ENCODE data around the gene OSBP. TPM values are rescaled to one million over a fixed set of nuclear protein-coding genes. Genes with fewer than 3 reads are reported as not detected.
A peak's percentile ranks its signal among the peaks of the same experiment; 100 is the strongest.

The OSBP gene
- total and polyA plus RNA-seq, 9 of the 15 experiments (the other 6 are each of a cell fraction or from before 2014, with no cell fraction given), result 11.7 to 49.0 (median 28.7) TPM

DNA sequence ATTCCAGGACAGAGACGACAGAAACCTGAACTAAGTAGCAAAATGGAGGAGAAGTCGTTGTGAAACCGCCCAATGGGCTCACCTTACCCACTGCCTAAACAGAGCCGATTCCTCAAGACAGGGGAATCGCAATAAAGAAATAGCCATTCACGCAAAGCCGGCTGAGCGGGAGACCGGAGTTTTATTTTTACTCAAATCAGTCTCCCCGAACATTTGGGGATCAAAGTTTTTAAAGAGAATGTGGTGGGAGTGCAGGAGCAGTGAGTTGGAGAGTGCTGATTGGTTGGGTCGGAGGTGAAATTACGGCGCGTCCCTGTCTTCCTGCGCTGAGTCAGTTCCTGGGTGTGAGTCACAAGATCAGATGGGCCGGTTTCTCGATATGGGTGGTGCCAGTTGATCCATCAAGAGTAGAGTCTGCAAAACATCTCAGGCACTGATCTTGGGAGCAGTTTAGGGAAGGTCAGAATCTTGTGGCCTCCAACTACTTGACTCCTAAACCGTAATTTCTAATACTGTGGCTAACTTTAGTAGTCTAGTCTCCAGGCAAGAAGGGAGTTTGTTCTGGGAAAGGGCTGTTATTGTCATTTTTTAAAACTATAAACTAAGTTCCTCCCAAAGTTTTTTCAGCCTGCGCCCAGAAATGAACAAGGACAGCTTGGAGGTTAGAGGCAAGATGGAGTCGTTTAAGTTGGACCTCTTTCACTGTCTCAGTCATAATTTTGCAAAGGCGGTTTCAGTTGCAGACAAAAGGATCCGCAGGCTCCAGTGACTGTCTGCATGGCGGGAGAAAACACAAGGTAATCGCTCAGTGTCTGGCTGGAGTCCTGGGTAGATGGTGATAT is 70.2 kb downstream of the OSBP start (continued):
- TF ChIP-seq, protein P1, sequence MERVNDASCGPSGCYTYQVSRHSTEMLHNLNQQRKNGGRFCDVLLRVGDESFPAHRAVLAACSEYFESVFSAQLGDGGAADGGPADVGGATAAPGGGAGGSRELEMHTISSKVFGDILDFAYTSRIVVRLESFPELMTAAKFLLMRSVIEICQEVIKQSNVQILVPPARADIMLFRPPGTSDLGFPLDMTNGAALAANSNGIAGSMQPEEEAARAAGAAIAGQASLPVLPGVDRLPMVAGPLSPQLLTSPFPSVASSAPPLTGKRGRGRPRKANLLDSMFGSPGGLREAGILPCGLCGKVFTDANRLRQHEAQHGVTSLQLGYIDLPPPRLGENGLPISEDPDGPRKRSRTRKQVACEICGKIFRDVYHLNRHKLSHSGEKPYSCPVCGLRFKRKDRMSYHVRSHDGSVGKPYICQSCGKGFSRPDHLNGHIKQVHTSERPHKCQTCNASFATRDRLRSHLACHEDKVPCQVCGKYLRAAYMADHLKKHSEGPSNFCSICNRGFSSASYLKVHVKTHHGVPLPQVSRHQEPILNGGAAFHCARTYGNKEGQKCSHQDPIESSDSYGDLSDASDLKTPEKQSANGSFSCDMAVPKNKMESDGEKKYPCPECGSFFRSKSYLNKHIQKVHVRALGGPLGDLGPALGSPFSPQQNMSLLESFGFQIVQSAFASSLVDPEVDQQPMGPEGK (CRISPR knock-in tag; IDR thresholded peaks at IDR 0.05; ENCODE audit: borderline replicate concordance), result 0 out of 2 replicates have a peak, but pooled peaks have one; percentile 65
- TF ChIP-seq SMAD2 (IDR thresholded peaks at IDR 0.05; ENCODE audit: low read depth, low read length) (no peak), TBL1XR1 (IDR thresholded peaks at IDR 0.05; ENCODE audit: low read length in 2 of 2) (peak in 1 of 2 experiments; percentile 56; a peak in 1 of 4 replicates), MEIS2 (IDR thresholded peaks at IDR 0.05; ENCODE audit: partially characterized antibody) (peak; percentile 75), MNT (conservative IDR thresholded peaks at IDR 0.05) (peak; percentile 32 to 68; a peak in 3 of 4 replicates), PCBP1 (IDR thresholded peaks at IDR 0.05; ENCODE audit: low read depth, low read length, poor library complexity, severe bottlenecking) (no peak), GTF3C2 (IDR thresholded peaks at IDR 0.05; ENCODE audit: borderline replicate concordance, extremely low read depth, insufficient read length) (no peak), SREBF1 (IDR thresholded peaks at IDR 0.05; ENCODE audit: borderline replicate concordance, low read depth, low read length) (no peak), CCNT2 (IDR thresholded peaks at IDR 0.05; ENCODE audit: borderline replicate concordance, extremely low read depth, insufficient read length, low read depth, low read length) (peak; percentile 55), ZNF586 (CRISPR knock-in tag; conservative IDR thresholded peaks at IDR 0.05) (peak; percentile 53; the same call in 1 of the 2 replicates), PTRF (tag; IDR thresholded peaks at IDR 0.05) (0 out of 2 replicates have a peak, but pooled peaks have one; percentile 51), PHF8 (IDR thresholded peaks at IDR 0.05; ENCODE audit: borderline replicate concordance, low read length) (peak; percentile 58; the same call in 1 of the 2 replicates), SLC30A9 (CRISPR knock-in tag; IDR thresholded peaks at IDR 0.05) (no peak), CBX3 (IDR thresholded peaks at IDR 0.05; ENCODE audit: borderline replicate concordance in 1 of 2, low read length in 2 of 2) (peak in 1 of 2 experiments; percentile 13; a peak in 2 of 3 replicates), SMARCB1 (IDR thresholded peaks at IDR 0.05; ENCODE audit: insufficient read length, low read depth) (no peak)
- TF ChIP-seq, protein P2, sequence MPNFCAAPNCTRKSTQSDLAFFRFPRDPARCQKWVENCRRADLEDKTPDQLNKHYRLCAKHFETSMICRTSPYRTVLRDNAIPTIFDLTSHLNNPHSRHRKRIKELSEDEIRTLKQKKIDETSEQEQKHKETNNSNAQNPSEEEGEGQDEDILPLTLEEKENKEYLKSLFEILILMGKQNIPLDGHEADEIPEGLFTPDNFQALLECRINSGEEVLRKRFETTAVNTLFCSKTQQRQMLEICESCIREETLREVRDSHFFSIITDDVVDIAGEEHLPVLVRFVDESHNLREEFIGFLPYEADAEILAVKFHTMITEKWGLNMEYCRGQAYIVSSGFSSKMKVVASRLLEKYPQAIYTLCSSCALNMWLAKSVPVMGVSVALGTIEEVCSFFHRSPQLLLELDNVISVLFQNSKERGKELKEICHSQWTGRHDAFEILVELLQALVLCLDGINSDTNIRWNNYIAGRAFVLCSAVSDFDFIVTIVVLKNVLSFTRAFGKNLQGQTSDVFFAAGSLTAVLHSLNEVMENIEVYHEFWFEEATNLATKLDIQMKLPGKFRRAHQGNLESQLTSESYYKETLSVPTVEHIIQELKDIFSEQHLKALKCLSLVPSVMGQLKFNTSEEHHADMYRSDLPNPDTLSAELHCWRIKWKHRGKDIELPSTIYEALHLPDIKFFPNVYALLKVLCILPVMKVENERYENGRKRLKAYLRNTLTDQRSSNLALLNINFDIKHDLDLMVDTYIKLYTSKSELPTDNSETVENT (CRISPR knock-in tag; IDR thresholded peaks at IDR 0.05), result peak; percentile 58; the same call in 1 of the 2 replicates

Data from K562 (cell line).